KG1 (cell line): ENCODE results near the gene FAR1.
A peak's percentile ranks its signal among the peaks of the same experiment; 100 is the strongest.

Source experiments
- DNase-seq: peaks from one replicate; lab custom pipeline; 2025; lab: John Stamatoyannopoulos, UW

The FAR1 gene

GRCh38 chr11:13672576-13673210 lies 4.2 kb downstream of the FAR1 start:
- no peak for DNase-seq

GRCh38 chr11:13674799-13675509 lies 6.5 kb downstream of the FAR1 start:
- peak; percentile 33 for DNase-seq

GRCh38 chr11:13676576-13676975 lies 8.1 kb downstream of the FAR1 start:
- no peak for DNase-seq

GRCh38 chr11:13679768-13680167 lies 11.3 kb downstream of the FAR1 start:
- DNase-seq: no peak

GRCh38 chr11:13680501-13681264 lies 12.2 kb downstream of the FAR1 start:
- no peak for DNase-seq

GRCh38 chr11:13681446-13681845 lies 13.0 kb downstream of the FAR1 start:
- DNase-seq: no peak

- DNase-seq: no peak
Observed at GRCh38 chr11:13682212-13682611, 13.7 kb downstream of the FAR1 start.

- no peak for DNase-seq
Observed at GRCh38 chr11:13685461-13686108, 17.1 kb downstream of the FAR1 start.

GRCh38 chr11:13686776-13687175 lies 18.3 kb downstream of the FAR1 start:
- no peak for DNase-seq

GRCh38 chr11:13687271-13687670 lies 18.8 kb downstream of the FAR1 start:
- no peak for DNase-seq

- no peak for DNase-seq
Observed at GRCh38 chr11:13691286-13691899, 22.9 kb downstream of the FAR1 start.

- no peak for DNase-seq
Observed at GRCh38 chr11:13692172-13692571, 23.7 kb downstream of the FAR1 start.

GRCh38 chr11:13694115-13694514 lies 25.6 kb downstream of the FAR1 start:
- DNase-seq: no peak

GRCh38 chr11:13695886-13696285 lies 27.4 kb downstream of the FAR1 start:
- DNase-seq: no peak

GRCh38 chr11:13697710-13698109 lies 29.2 kb downstream of the FAR1 start:
- DNase-seq: no peak

- no peak for DNase-seq
Observed at GRCh38 chr11:13698132-13698531, 29.7 kb downstream of the FAR1 start.

GRCh38 chr11:13699041-13699440 lies 30.6 kb downstream of the FAR1 start:
- no peak for DNase-seq

- no peak for DNase-seq
Observed at GRCh38 chr11:13699870-13700269, 31.4 kb downstream of the FAR1 start.

- no peak for DNase-seq
Observed at GRCh38 chr11:13701506-13701905, 33.0 kb downstream of the FAR1 start.

- DNase-seq: no peak
Observed at GRCh38 chr11:13702071-13702470, 33.6 kb downstream of the FAR1 start.

GRCh38 chr11:13705710-13706109 lies 37.2 kb downstream of the FAR1 start:
- DNase-seq: no peak

- DNase-seq: no peak
Observed at GRCh38 chr11:13713982-13714381, 45.5 kb downstream of the FAR1 start.
